Gastrocnemius medialis (tissue), 4 donors: ENCODE measurements around the gene SEPTIN10.

Experiments used
- CTCF ChIP-seq, 5 experiments: fragments of 450-650 bp in 3 of 5; fragments of 200-600 bp in 2 of 5; sonication (generic) in 2 of 5; IDR thresholded peaks in 4 of 5; conservative IDR thresholded peaks in 1 of 5; 1 replicate in 4 of 5; 2 replicates in 1 of 5; pipeline ENCODE4 v1.5.1; 2016 to 2019; ENCODE audit warnings: antibody characterized with exemption in 5 of 5, mild to moderate bottlenecking in 3 of 5, moderate library complexity in 3 of 5
- POLR2A ChIP-seq, 2 donors: fragments of 450-650 bp; IDR thresholded peaks; one replicate each; pipeline ENCODE4 v1.6.1; 2017; ENCODE audit warnings: antibody characterized with exemption in 2 of 2, mild to moderate bottlenecking in 2 of 2, moderate library complexity in 2 of 2

DNA sequence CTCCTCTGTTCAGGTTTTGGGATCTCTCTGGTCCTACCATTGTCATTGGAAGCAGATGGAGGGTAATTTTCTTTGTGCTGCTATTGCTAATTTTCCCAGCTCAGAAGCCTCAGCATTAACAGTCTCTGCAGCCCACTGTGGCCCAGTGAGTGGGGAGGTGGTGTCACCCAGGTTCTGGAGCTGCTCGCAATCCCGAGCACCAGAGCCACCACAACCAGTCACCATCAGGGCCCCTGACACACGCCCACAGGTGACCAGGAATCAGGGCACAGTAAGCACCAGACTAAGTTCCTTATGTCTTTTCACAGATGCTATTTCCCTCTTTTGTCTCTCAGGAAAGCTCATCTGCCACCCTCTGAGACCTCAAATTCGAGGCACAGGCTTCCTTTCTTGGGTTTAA, 87.9 kb downstream of the SEPTIN10 start:
- TF ChIP-seq CTCF (IDR thresholded peaks at IDR 0.05 in 4 of 5, conservative IDR thresholded peaks at IDR 0.05 in 1 of 5): no peak
- no peak for TF ChIP-seq POLR2A (IDR thresholded peaks at IDR 0.05)
